ENCODE data around the gene GPD1L. TPM values are rescaled to one million over a fixed set of nuclear protein-coding genes. Genes with fewer than 3 reads are reported as not detected.

Gene GPD1L
- total and polyA plus RNA-seq, 2 donors from 2014 or later = 31.1 to 35.5 TPM

DNA sequence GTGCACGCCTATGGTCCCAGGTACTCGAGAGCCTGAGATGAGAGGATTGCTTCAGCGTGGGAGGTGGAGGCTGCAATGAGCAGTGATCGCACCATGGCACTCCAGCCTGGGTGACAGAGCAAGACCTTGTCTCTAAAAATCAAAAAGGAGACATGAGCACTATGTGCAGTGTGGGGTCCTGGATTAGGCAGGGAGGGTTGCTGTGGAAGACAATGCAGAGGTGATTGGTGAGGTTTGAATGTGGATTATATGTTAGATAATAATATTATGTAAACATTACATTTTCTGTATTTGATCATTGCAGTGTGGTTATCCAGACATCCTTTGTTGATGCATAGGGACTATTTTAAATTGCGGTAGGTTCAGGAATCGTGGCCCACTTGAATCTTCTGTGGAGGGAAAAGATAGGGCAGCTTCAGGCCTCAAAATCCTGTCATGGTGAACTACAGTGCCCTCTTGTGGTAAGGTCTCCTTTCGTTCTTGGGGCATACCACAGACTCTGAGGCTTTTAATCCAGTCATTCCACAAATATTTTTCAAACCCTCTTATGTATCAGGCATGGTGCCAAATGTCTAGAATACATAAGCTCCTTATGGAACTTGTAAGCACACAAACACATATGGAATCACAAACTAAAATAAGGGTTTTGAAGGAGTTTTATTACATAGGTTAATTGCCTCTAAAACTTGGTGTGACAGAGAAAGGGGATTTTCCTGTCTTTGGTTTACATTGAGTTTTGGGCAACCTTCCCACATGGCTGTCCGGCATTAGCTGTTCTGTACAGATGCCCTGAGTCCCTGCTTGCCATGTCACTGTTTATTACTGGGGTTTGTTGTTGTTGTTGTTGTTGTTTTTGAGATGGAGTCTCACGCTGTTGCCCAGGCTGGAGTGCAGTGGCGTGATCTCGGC is 37.7 kb downstream of the GPD1L start:
- Histone ChIP-seq H3K9ac (ENCODE audit: low read length in 3 of 3) (no peak overlapping the region), H3K36me3 (ENCODE audit: control insufficient read depth in 2 of 3, insufficient read depth in 3 of 3, low read length in 3 of 3) (peaks cover 0 to 11% (median 9%) of the 10 kb centered on the region in 3 donors), H3K27me3 (ENCODE audit: control insufficient read depth, insufficient read depth, low read length) (no peaks in the 10 kb centered on the region), H3K4me1 (ENCODE audit: control insufficient read depth in 2 of 3, insufficient read depth in 2 of 3, low read depth in 1 of 3, low read length in 3 of 3) (peaks cover 0 to 2% (median 0%) of the 10 kb centered on the region in 3 donors), H3K27ac (ENCODE audit: low read depth in 2 of 2, low read length in 2 of 2) (no peak overlapping the region), H3K4me3 (ENCODE audit: low read length in 3 of 3) (no peak overlapping the region), H3K9me3 (ENCODE audit: control insufficient read depth in 2 of 3, insufficient read depth in 1 of 3, low read length in 3 of 3) (no peaks in the 10 kb centered on the region)
- TF ChIP-seq, protein P1, sequence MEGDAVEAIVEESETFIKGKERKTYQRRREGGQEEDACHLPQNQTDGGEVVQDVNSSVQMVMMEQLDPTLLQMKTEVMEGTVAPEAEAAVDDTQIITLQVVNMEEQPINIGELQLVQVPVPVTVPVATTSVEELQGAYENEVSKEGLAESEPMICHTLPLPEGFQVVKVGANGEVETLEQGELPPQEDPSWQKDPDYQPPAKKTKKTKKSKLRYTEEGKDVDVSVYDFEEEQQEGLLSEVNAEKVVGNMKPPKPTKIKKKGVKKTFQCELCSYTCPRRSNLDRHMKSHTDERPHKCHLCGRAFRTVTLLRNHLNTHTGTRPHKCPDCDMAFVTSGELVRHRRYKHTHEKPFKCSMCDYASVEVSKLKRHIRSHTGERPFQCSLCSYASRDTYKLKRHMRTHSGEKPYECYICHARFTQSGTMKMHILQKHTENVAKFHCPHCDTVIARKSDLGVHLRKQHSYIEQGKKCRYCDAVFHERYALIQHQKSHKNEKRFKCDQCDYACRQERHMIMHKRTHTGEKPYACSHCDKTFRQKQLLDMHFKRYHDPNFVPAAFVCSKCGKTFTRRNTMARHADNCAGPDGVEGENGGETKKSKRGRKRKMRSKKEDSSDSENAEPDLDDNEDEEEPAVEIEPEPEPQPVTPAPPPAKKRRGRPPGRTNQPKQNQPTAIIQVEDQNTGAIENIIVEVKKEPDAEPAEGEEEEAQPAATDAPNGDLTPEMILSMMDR (IDR thresholded peaks at IDR 0.05; ENCODE audit: borderline replicate concordance, extremely low read depth, insufficient read depth) = peak; percentile 77
- intact Hi-C loops (cut with DNase I) = no loop called here
- FAIRE-seq (no peak), DNase-seq (peak in 4 of 5 donors; percentile 62 to 94 (median 80))

DNA sequence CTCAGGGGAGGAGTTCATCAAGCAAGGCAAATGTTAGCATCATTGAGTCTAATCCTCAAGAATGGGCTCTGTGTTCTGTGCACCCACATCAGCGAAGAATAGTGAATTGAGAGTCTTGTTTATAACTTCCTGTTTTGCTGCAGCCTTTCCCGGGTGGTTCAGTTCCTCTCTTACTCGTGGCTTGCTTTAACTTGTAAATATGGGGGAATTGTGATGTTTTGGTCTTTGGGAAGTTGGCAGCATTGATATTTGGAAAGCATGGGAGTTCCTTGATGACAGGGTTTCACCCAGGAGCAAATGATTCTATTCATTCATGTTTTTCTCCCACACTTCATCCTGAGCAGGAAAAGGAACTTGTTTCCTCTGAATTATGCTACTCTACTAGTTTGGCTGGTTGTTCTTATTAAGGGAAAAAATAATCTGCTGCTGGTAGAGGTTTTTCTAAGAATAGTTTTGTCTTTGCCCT is 40.4 kb downstream of the GPD1L start:
- TF ChIP-seq, protein P1 (IDR thresholded peaks at IDR 0.05; ENCODE audit: borderline replicate concordance, extremely low read depth, insufficient read depth) = no peak
- Histone ChIP-seq H3K27me3 (ENCODE audit: control insufficient read depth, insufficient read depth, low read length) (no peaks in the 10 kb centered on the region), H3K27ac (ENCODE audit: low read depth in 2 of 2, low read length in 2 of 2) (no peak overlapping the region), H3K9me3 (ENCODE audit: control insufficient read depth in 2 of 3, insufficient read depth in 1 of 3, low read length in 3 of 3) (no peaks in the 10 kb centered on the region), H3K4me1 (ENCODE audit: control insufficient read depth in 2 of 3, insufficient read depth in 2 of 3, low read depth in 1 of 3, low read length in 3 of 3) (peaks cover 0 to 2% (median 0%) of the 10 kb centered on the region in 3 donors), H3K9ac (ENCODE audit: low read length in 3 of 3) (no peak overlapping the region), H3K4me3 (ENCODE audit: low read length in 3 of 3) (no peak overlapping the region), H3K36me3 (ENCODE audit: control insufficient read depth in 2 of 3, insufficient read depth in 3 of 3, low read length in 3 of 3) (peaks cover 0 to 12% (median 10%) of the 10 kb centered on the region in 3 donors)
- DNase-seq (peak in 1 of 5 donors; percentile 20), FAIRE-seq (no peak)
- intact Hi-C loops (cut with DNase I) = no loop called here

DNA sequence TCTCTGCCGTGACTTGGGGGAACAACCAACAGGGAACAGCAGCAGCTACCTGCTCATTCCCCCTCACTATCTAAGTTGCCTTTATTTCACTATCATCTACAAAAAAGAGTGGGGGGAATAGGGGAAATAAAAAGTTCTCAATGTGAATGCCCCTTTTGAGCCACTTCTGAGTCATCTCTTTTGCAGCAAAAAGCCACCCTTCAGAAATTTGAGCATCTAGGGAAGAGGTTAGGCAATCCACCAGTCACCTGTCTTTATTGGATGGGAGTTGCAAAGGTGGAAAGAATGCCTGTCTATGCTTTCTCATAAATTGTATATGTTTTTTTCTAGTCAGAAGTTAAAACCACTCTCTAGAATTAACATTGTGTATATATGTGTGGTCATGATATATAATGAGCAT is 41.1 kb downstream of the GPD1L start:
- no peak for DNase-seq
- Histone ChIP-seq H3K9me3 (ENCODE audit: control insufficient read depth in 2 of 3, insufficient read depth in 1 of 3, low read length in 3 of 3) (no peaks in the 10 kb centered on the region), H3K27me3 (ENCODE audit: control insufficient read depth, insufficient read depth, low read length) (no peaks in the 10 kb centered on the region), H3K27ac (ENCODE audit: low read depth in 2 of 2, low read length in 2 of 2) (no peak overlapping the region), H3K4me3 (ENCODE audit: low read length in 3 of 3) (no peak overlapping the region), H3K36me3 (ENCODE audit: control insufficient read depth in 2 of 3, insufficient read depth in 3 of 3, low read length in 3 of 3) (peaks cover 0 to 12% (median 10%) of the 10 kb centered on the region in 3 donors), H3K9ac (ENCODE audit: low read length in 3 of 3) (no peak overlapping the region), H3K4me1 (ENCODE audit: control insufficient read depth in 2 of 3, insufficient read depth in 2 of 3, low read depth in 1 of 3, low read length in 3 of 3) (peaks cover 0 to 2% (median 0%) of the 10 kb centered on the region in 3 donors)
- TF ChIP-seq, protein P1 (IDR thresholded peaks at IDR 0.05; ENCODE audit: borderline replicate concordance, extremely low read depth, insufficient read depth) = no peak
- intact Hi-C loops (cut with DNase I) = no loop called here
- FAIRE-seq = no peak

Measured in kidney (tissue), 14 donors.